SJCRH30 (cell line): ENCODE results near the gene CACNA1C. TPM values are rescaled to one million over a fixed set of nuclear protein-coding genes. Genes with fewer than 3 reads are reported as not detected.

Source experiments
- DNase-seq, 2 experiments: peaks; one replicate each; pipeline ENCODE4 v3.0.0-alpha.2; 2015 to 2020
- H3K27ac ChIP-seq: fragments of 250-450 bp; sonication (Bioruptor Pico); 2 replicates; pipeline ENCODE4 v1.5.1; 2020; ENCODE audit warnings: mild to moderate bottlenecking, moderate library complexity
- H3K27me3 ChIP-seq: fragments of 250-450 bp; sonication (Bioruptor Pico); 2 replicates; pipeline ENCODE4 v1.5.1; 2020; ENCODE audit warnings: mild to moderate bottlenecking, moderate library complexity
- H3K36me3 ChIP-seq: fragments of 250-450 bp; sonication (Bioruptor Pico); 2 replicates; pipeline ENCODE4 v1.5.1; 2020; ENCODE audit warnings: mild to moderate bottlenecking, moderate library complexity
- H3K4me1 ChIP-seq: fragments of 250-450 bp; sonication (Bioruptor Pico); 2 replicates; pipeline ENCODE4 v1.5.1; 2020; ENCODE audit warnings: mild to moderate bottlenecking, moderate library complexity
- H3K4me3 ChIP-seq: fragments of 250-450 bp; sonication (Bioruptor Pico); 2 replicates; pipeline ENCODE4 v1.5.1; 2020; ENCODE audit warnings: mild to moderate bottlenecking, moderate library complexity
- H3K9me3 ChIP-seq: fragments of 250-450 bp; sonication (Bioruptor Pico); replicated peaks from 2 replicates; pipeline ENCODE4 v1.5.1; 2020; ENCODE audit warnings: mild to moderate bottlenecking, moderate library complexity
- total RNA-seq: library from RNA; depleted of rRNA; stranded (reverse); fragments of >200 nt; shearing (Covaris generic); gene quantifications from 2 replicates; pipeline ENCODE4 v1.2.3, GENCODE V29; 2014

The CACNA1C gene
- total RNA-seq, 1 experiment from 2014 or later = not detected

DNA sequence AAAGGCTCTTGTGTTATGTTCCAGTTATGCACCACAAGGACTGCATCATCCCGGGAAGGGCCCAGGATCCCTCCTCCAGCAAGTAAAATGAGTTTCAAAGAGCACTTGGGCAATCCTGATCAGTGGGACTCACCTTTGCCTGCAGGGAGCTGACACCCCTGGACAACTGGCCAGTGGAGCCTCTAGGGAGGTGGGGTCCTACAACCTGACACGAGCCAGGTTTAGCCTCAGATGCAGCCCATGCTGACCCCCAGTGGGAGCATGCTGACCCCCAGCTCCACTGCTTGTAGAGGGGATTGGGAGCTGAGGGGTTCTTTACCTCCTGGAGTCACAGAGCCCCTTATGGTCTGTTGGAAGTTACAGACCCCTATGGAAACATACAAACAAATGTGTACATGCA is 365.8 kb downstream of the CACNA1C start:
- Histone ChIP-seq H3K4me1 (no peaks in the 10 kb centered on the region), H3K4me3 (no peak overlapping the region), H3K27ac (no peak overlapping the region), H3K36me3 (no peaks in the 10 kb centered on the region), H3K9me3 (0 out of 2 replicates have a peak, but pooled peaks cover 2% of the 10 kb centered on the region), H3K27me3 (peaks cover 45% of the 10 kb centered on the region)
- DNase-seq = no peak

DNA sequence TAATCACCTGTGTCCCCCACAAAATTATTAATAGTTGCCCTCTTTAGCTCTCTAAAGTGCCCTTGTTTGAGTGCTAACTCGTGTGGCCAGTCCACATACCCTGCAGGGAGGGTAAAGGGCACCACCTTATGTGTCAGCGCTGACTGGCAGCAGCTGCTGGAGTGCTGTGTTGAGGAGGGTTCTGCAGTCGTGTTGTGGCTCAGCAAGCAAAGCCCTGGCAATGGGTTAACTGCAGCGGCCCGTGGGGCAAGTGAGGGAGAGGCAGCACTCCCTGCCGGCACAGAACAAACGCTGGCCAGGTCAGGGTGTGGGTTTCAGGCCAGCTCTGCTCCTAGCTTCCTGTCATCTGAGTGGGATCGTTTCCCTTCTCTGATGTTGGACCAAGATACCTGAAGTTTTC is 369.8 kb downstream of the CACNA1C start:
- no peak for DNase-seq
- peaks cover 23% of the 10 kb centered on the region for H3K27me3 ChIP-seq
- H3K9me3 ChIP-seq = 0 out of 2 replicates have a peak, but pooled peaks cover 2% of the 10 kb centered on the region
- H3K36me3 ChIP-seq = no peaks in the 10 kb centered on the region
- H3K4me1 ChIP-seq = no peaks in the 10 kb centered on the region
- no peak overlapping the region for H3K27ac ChIP-seq
- no peak overlapping the region for H3K4me3 ChIP-seq

DNA sequence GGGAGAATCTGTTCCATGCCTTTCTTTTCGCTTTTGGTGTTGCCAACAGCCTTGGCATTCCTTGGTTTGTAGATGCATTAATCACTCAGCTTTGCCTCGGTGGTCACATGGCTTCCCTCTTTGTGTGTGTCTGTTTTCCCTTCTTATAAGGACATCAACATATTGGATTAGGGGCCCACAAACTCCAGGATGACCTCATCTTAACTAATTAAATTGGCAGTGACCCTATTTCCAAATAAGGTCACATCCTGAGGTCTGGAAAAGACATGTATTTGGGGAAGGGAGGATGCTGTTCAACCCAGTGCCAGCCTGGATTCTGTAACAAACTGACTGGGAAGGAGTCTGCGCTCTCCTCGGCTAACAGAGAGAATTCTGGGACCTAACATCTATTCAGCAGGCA is 376.2 kb downstream of the CACNA1C start:
- no peak for DNase-seq
- H3K27me3 ChIP-seq = peaks cover 10% of the 10 kb centered on the region; the same call in 1 of the 2 replicates
- no peak overlapping the region for H3K4me3 ChIP-seq

DNA sequence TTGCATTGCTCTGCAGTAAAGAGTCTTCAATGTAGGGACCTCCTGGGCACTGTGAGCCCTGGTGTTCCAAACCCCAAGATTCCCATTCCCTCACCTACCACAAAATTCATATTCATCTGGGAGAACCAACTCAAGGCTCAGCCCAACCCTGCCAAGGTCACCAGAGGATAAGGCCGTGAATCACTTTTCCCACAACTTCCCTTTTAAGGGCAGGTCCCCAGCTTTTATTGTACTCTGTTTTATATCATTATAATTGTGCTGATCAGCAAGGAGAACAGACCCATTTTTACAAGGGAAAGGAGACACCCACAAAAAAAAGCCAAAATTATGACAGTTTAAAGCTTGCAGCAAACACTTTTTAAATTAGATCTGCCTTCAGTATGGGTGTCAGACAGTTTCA is 379.0 kb downstream of the CACNA1C start:
- H3K27me3 ChIP-seq = 0 out of 2 replicates have a peak, but pooled peaks cover 6% of the 10 kb centered on the region
- H3K36me3 ChIP-seq = no peaks in the 10 kb centered on the region
- no peaks in the 10 kb centered on the region for H3K4me1 ChIP-seq
- no peak overlapping the region for H3K4me3 ChIP-seq
- H3K9me3 ChIP-seq = no peaks in the 10 kb centered on the region
- no peak overlapping the region for H3K27ac ChIP-seq
- DNase-seq = no peak

More for the DNA sequence above, 376.2 kb downstream of the CACNA1C start:
- no peak overlapping the region for H3K27ac ChIP-seq
- no peaks in the 10 kb centered on the region for H3K9me3 ChIP-seq
- no peaks in the 10 kb centered on the region for H3K36me3 ChIP-seq
- no peaks in the 10 kb centered on the region for H3K4me1 ChIP-seq

DNA sequence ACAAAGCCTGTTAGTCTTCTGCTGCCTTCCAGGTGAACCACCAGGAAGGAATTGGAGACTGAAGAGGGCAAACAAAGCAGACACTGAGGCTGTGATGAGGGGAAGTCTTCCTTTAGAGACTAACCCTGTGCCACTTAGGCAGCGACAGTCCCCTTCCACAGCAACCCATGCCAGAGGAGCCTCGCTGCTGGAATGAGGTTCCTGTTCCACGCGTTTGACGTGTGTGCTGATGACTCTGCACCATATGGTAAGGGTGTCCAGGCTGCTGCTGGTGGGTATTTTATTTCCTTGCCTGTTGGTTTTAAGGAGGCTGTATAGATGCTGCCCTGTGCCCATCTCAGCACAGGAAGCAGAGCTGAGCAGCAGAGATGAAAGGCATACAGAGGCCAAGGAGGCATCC is 380.1 kb downstream of the CACNA1C start:
- no peaks in the 10 kb centered on the region for H3K36me3 ChIP-seq
- 0 out of 2 replicates have a peak, but pooled peaks cover 6% of the 10 kb centered on the region for H3K27me3 ChIP-seq
- DNase-seq = no peak
- H3K4me3 ChIP-seq = no peak overlapping the region
- no peaks in the 10 kb centered on the region for H3K4me1 ChIP-seq
- H3K9me3 ChIP-seq = no peaks in the 10 kb centered on the region
- no peak overlapping the region for H3K27ac ChIP-seq

DNA sequence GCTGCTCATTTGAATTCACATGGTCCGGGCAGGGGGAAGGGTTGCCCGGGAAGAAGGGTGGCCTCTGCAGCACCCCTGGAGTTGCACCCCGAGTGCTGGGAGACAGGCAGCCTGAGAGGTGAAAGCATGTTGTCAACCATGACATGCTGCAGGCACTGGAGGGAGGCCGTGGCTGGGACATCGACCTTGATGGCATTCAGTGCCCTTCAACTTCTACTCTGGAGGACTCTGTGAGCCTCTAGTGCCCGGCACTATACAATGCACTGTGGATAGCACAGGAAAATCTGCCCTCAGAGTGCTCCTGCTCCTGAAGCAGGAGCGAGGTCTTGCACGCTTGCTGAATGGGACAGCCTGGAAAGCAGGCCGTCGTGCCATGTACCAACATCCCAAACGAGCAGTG is 382.7 kb downstream of the CACNA1C start:
- Histone ChIP-seq H3K4me1 (no peaks in the 10 kb centered on the region), H3K27ac (no peak overlapping the region), H3K36me3 (no peaks in the 10 kb centered on the region), H3K27me3 (0 out of 2 replicates have a peak, but pooled peaks cover 3% of the 10 kb centered on the region), H3K9me3 (no peaks in the 10 kb centered on the region), H3K4me3 (no peak overlapping the region)
- DNase-seq = no peak

DNA sequence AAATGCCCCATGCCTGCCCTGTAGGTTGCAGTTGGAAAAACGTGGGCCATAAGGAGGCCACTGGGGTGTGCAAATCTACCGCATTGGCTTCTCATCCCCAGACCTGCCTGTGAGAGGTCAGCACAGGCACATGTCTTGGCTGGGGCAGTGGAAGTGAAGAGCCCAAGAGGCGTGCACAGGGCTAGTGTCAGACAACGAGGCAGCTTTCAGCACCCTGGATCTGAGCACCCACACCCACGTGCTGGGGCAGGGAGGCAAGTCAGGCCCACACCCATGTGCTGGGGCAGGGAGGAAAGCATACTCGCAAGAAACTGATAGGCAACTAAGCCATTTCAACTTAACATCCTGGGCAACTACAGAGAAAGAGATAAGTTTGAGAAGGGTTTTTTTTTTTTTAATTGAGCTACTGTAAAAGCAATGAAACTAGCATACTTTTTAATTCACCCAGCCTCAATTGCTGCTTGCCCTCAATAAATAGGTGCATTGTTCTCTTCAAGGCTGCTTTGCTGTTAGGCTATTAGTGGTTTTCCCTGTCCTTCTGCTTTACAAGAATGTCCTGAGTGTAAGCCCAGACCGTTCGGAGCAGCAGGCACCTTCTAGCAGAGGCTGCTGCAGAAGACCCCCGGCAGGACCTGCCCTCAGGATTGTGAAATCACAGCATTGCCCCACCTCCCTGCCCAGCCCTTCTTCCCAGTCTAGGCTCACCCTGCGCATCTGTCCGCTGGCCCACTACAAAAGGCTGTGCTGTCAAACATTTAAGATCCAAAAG is 386.7 kb downstream of the CACNA1C start:
- no peak overlapping the region for H3K27ac ChIP-seq
- no peaks in the 10 kb centered on the region for H3K36me3 ChIP-seq
- H3K4me3 ChIP-seq = no peak overlapping the region
- DNase-seq = no peak
- H3K4me1 ChIP-seq = no peaks in the 10 kb centered on the region
- H3K27me3 ChIP-seq = no peaks in the 10 kb centered on the region
- no peaks in the 10 kb centered on the region for H3K9me3 ChIP-seq

DNA sequence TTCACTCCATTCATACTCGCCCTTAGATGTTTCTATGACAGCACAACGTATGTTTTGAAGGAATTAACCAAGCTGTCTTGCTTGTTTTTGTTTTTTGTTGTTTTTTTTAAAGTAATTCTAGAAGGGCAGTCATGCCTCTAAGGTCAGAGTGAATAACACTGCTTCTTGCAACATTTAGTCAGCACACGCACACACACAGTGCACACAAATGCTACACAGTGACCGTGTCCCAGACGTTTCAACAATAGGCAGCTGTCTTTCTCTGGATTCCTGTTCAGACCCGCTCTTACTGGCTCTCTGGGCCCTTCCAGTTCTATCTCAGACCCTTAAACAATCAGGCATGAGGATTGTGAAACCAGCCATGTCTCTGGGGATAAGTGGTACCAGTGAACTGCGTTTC is 391.0 kb downstream of the CACNA1C start:
- DNase-seq = no peak

DNA sequence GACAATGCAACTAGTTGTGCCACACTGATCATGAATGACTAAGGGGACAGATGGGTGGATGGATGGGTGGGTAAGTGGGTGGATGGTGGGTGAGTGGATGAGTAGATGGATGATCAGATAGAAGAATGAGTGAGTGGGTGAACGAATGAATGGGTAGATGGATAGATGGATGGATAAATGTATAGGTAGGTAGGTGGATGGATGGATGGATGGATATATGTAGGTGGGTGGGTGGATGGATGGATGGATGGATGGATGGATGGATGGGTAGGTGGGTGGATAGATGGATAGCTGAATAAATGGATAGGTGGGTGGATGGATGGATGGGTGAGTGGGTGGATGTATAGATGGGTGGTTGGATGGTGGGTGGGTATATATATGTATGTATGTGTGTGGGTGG is 393.2 kb downstream of the CACNA1C start:
- no peaks in the 10 kb centered on the region for H3K9me3 ChIP-seq
- H3K4me1 ChIP-seq = no peaks in the 10 kb centered on the region
- H3K27ac ChIP-seq = no peak overlapping the region
- H3K36me3 ChIP-seq = no peaks in the 10 kb centered on the region
- H3K27me3 ChIP-seq = peaks cover 4% of the 10 kb centered on the region; the same call in 1 of the 2 replicates
- no peak for DNase-seq
- H3K4me3 ChIP-seq = no peak overlapping the region

More for the DNA sequence above, 391.0 kb downstream of the CACNA1C start:
- H3K27me3 ChIP-seq = no peaks in the 10 kb centered on the region
- no peak overlapping the region for H3K4me3 ChIP-seq
- H3K36me3 ChIP-seq = no peaks in the 10 kb centered on the region
- H3K9me3 ChIP-seq = no peaks in the 10 kb centered on the region
- H3K27ac ChIP-seq = no peak overlapping the region
- no peaks in the 10 kb centered on the region for H3K4me1 ChIP-seq

DNA sequence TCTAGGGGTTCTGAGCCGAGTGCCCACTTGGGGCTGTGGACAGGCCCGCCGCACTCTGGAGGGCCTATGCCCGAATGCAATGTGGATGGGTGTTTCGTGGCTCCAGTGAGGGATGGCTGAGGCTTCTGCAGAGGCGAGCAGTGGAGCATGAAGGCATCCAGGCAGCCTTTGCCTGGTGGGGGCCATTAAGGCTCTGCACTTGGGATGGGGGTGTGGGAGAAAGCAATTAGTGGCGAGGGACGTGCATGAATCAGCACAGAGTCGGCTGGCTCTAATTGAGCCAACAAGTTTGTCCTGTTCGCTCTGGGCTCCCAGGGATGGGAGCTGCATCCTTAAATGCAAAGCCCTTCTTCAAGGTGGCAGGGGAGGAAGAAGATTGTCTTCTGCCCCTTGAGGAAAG is 395.1 kb downstream of the CACNA1C start:
- H3K27ac ChIP-seq = no peak overlapping the region
- peaks cover 15% of the 10 kb centered on the region for H3K27me3 ChIP-seq
- H3K4me1 ChIP-seq = no peaks in the 10 kb centered on the region
- no peaks in the 10 kb centered on the region for H3K36me3 ChIP-seq
- H3K9me3 ChIP-seq = no peaks in the 10 kb centered on the region
- DNase-seq = no peak
- H3K4me3 ChIP-seq = no peak overlapping the region

DNA sequence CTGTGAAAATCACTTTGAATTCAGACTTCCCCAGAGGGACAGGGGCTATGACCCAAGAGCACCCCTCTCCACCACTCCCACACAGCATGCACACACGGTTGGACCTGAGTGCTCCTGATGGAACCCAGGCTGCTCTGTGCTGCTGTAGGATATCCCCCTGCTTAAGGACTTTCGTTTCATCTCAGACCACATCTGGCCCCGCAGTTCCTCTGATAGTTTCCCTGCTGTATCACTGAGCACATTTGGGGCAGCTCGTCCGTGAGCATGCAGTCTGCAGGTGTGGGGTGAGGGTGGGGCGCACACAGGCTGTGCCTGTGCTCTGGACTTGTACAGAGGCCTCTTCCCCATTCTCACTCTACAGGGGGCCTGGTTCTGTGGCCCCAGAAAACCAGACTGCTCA is 396.8 kb downstream of the CACNA1C start:
- DNase-seq = no peak
- peaks cover 27% of the 10 kb centered on the region for H3K27me3 ChIP-seq
- H3K4me3 ChIP-seq = no peak overlapping the region
- no peaks in the 10 kb centered on the region for H3K36me3 ChIP-seq
- no peaks in the 10 kb centered on the region for H3K9me3 ChIP-seq
- H3K27ac ChIP-seq = no peak overlapping the region
- H3K4me1 ChIP-seq = no peaks in the 10 kb centered on the region

DNA sequence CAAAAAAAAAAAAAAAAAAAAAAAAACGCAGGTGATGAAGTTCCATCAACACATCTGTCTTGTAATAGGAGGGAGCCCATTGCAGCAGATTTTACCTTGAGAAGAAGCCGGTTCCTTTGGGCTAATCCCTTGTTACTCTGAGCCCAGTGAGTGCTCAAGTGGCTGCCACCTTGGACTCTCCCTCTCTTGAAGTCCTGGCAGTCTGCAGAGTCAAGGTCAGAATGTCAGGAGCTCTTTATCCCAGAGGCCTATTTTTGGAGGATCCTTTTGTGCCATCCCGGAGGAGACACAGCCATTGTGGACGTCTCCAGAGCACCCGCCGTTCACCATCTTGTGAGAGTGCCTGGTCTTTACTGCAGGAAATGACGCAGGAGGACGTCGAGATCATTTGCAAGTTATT is 397.8 kb downstream of the CACNA1C start:
- no peaks in the 10 kb centered on the region for H3K36me3 ChIP-seq
- H3K27ac ChIP-seq = no peak overlapping the region
- no peak for DNase-seq
- no peaks in the 10 kb centered on the region for H3K9me3 ChIP-seq
- no peaks in the 10 kb centered on the region for H3K4me1 ChIP-seq
- H3K27me3 ChIP-seq = peaks cover 32% of the 10 kb centered on the region
- H3K4me3 ChIP-seq = no peak overlapping the region

DNA sequence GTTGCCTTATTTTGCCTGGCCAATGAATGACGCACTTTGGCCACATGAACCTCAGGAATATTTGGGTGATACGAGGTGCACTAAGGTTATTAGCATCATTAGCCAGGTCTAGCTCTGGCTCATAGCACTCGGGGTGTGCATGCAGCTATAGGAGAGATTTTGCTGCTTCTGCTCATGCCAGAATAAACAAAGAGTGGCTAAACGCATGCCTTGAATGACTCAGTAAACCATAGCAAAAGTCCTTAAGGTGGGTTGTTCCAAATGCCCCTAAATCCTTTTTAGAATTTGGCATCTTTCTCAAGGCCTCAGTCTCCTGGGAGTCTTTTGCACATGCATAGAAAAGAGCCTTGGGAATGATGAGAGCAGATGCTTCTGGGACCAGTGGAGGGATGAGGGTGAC is 398.2 kb downstream of the CACNA1C start:
- H3K36me3 ChIP-seq = no peaks in the 10 kb centered on the region
- H3K4me3 ChIP-seq = no peak overlapping the region
- no peaks in the 10 kb centered on the region for H3K9me3 ChIP-seq
- no peak overlapping the region for H3K27ac ChIP-seq
- peaks cover 32% of the 10 kb centered on the region for H3K27me3 ChIP-seq
- DNase-seq = no peak
- no peaks in the 10 kb centered on the region for H3K4me1 ChIP-seq

DNA sequence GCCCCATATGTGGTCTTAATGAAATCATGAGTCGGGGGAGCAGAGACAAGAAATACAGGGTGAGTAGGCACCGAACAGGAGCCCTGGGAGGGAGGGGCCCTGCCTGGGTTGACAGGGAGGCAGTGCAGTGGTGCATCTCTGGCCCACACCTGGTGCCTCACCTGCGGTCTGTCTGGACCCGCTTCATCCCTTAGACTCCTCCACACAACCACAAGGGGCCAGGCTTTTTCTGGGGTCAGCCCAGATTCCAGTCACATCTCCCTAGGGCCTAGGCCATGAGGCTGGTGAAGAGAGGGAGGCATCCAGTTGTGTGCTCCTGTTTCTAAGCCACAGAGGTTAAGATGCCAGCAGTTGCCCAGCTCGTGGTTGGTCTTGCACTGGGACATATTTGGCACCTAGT is 398.7 kb downstream of the CACNA1C start:
- Histone ChIP-seq H3K4me3 (no peak overlapping the region), H3K4me1 (no peaks in the 10 kb centered on the region), H3K9me3 (no peaks in the 10 kb centered on the region), H3K36me3 (no peaks in the 10 kb centered on the region), H3K27me3 (peaks cover 32% of the 10 kb centered on the region), H3K27ac (no peak overlapping the region)
- DNase-seq = no peak

DNA sequence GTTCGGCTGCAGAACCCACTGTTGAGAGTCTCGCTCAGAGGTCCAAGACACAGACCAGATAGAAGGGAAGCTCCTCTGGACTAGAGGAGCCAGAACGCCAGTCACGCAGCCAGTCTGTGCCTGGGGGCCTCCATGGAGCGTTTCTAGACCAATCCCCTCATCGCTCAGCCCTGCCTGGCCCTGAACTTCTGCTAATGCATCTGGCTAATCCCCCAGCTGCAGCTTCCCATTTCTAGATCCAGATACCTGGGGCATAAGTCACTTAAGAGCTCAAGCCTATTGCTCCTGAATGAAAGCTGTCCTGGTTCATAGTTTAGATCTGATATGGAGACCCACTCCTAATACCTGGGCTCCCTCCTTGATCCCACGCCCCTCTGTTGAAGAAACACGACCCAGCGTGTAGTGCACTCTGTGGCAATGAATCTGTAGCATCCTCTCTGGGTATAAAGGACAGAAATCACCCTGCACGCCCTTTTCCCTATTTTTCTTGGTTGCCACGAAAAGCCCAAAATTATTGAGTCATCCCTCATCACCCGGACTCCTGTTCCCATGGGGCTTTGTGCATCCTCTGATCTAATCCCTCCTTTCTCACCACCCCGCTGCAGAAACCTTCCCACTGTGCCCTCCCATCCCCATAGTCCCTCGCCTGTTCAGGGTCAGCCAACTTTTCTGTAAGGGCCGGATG is 400.4 kb downstream of the CACNA1C start:
- Histone ChIP-seq H3K4me3 (no peak overlapping the region), H3K4me1 (no peaks in the 10 kb centered on the region), H3K36me3 (no peaks in the 10 kb centered on the region), H3K27me3 (peaks cover 32% of the 10 kb centered on the region), H3K27ac (no peak overlapping the region), H3K9me3 (no peaks in the 10 kb centered on the region)
- DNase-seq = no peak
